Measurements from ENCODE around the gene TULP4. TPM values are rescaled to one million over a fixed set of nuclear protein-coding genes. Genes with fewer than 3 reads are reported as not detected.

Gene TULP4
- total and polyA plus RNA-seq, 2 of the 8 experiments (the other 6 are each of a cell fraction or from before 2014, with no cell fraction given) = 7.7 to 51.6 TPM

GRCh38 chr6:158286413-158286812 is 25.9 kb upstream of the TULP4 start:
- POLR2A ChIA-PET (ENCODE audit: partially characterized antibody) = no interaction called here
- Histone ChIP-seq H3K79me1 (ENCODE audit: low read depth, low read length) (peaks cover 4% of the 10 kb centered on the region; the same call in 1 of the 2 replicates), H4K8ac (ENCODE audit: extremely low read depth, insufficient read depth, low read length) (no peak overlapping the region), H3K23ac (ENCODE audit: insufficient read length) (no peak overlapping the region), H3K56ac (replicated peaks; ENCODE audit: insufficient read length, low read depth, low read length) (no peak overlapping the region), H2BK5ac (ENCODE audit: low read depth, low read length) (no peak overlapping the region), H3K27me3 (replicated peaks in 1 of 4; ENCODE audit: control insufficient read depth in 3 of 4, extremely low read depth in 1 of 4, insufficient read depth in 3 of 4, low read length in 3 of 4) (no peaks in the 10 kb centered on the region), H3K9ac (replicated peaks in 1 of 4; ENCODE audit: extremely low read depth in 1 of 4, low read depth in 3 of 4, low read length in 3 of 4) (no peak overlapping the region), H3K23me2 (ENCODE audit: low read depth, low read length) (no peaks in the 10 kb centered on the region), H3K4me2 (ENCODE audit: insufficient read depth in 1 of 2, low read depth in 2 of 2, low read length in 2 of 2) (no peak overlapping the region), H3K4ac (replicated peaks; ENCODE audit: insufficient read length, low read depth, low read length) (no peak overlapping the region), H3K79me2 (ENCODE audit: control insufficient read depth in 1 of 2, insufficient read depth in 2 of 2, low read length in 2 of 2) (peaks cover 0 to 23% of the 10 kb centered on the region in 2 experiments; a peak in 2 of 4 replicates), H3K18ac (ENCODE audit: extremely low read depth, low read length) (no peak overlapping the region), H2BK120ac (replicated peaks; ENCODE audit: low read depth, low read length) (no peak overlapping the region), H3K4me3 (ENCODE audit: extremely low read depth in 1 of 4, insufficient read depth in 2 of 4, low read depth in 3 of 4, low read length in 4 of 4) (no peak overlapping the region), H2AFZ (ENCODE audit: low read length) (no peak overlapping the region), H3K14ac (ENCODE audit: insufficient read length) (no peak overlapping the region), H3K9me3 (ENCODE audit: insufficient read depth in 2 of 2, low read depth in 1 of 2, low read length in 1 of 2) (no peaks in the 10 kb centered on the region), H2BK20ac (ENCODE audit: low read length) (no peak overlapping the region), H3K36me3 (ENCODE audit: control insufficient read depth in 2 of 4, insufficient read depth in 4 of 4, low read length in 3 of 4) (no peaks in the 10 kb centered on the region), H2BK15ac (ENCODE audit: low read length) (no peak overlapping the region), H3K4me1 (replicated peaks in 1 of 4; ENCODE audit: control insufficient read depth in 3 of 4, insufficient read depth in 4 of 4, low read length in 3 of 4) (peaks cover 10 to 18% (median 14%) of the 10 kb centered on the region in 4 experiments; a peak in 6 of 7 replicates), H4K20me1 (replicated peaks in 1 of 2; ENCODE audit: control insufficient read depth in 1 of 2, insufficient read depth in 2 of 2, low read length in 2 of 2) (no peaks in the 10 kb centered on the region), H2AK5ac (ENCODE audit: low read depth, low read length) (no peak overlapping the region), H4K91ac (replicated peaks; ENCODE audit: insufficient read length, low read length) (no peak overlapping the region), H3K27ac (ENCODE audit: low read depth, low read length) (no peak overlapping the region), H2BK12ac (ENCODE audit: low read depth, low read length) (no peak overlapping the region), H4K5ac (ENCODE audit: insufficient read length, low read depth, low read length) (no peak overlapping the region)
- TF ChIP-seq GABPA (IDR thresholded peaks at IDR 0.05; ENCODE audit: borderline replicate concordance, insufficient read depth, low read length) = no peak
- no peak for TF ChIP-seq TBP (IDR thresholded peaks at IDR 0.05; ENCODE audit: low read depth, low read length)
- TF ChIP-seq MAFK (IDR thresholded peaks at IDR 0.05; ENCODE audit: low read depth, low read length) = no peak
- CTCF ChIA-PET (ENCODE audit: partially characterized antibody) = interaction anchor here (1.4 kb wide), 1 partner anchor 11 kb away, joined by 3 read pairs; no protein-coding TSS in a partner anchor
- no peak for FAIRE-seq
- WGBS, 2 experiments (ENCODE audit: extremely low coverage in 1 of 2, insufficient coverage in 1 of 2, insufficient read length in 1 of 2, insufficient replicate concordance in 2 of 2, low coverage in 1 of 2, low lambda C conversion rate in 2 of 2, missing lambda C conversion rate in 1 of 2) = 94% methylated on average over 1 of the region's 1 CpG; no CpG with 5 or more reads in 1 of the 2 experiments
- no peak for DNase-seq (ENCODE audit: low read depth in 1 of 2, low spot score in 2 of 2)
